Smooth muscle cell (in vitro differentiated cells): Measurements from ENCODE around the gene WBP4. TPM values are rescaled to one million over a fixed set of nuclear protein-coding genes. Genes with fewer than 3 reads are reported as not detected.

Experiments
- DNase-seq: peaks from one replicate; lab custom pipeline; 2025; ENCODE audit not compliant: unreplicated experiment; lab: John Stamatoyannopoulos, UW
- H2AFZ ChIP-seq: fragments of 200-600 bp; sonication (generic); 2 replicates; pipeline ENCODE4 v1.6.0; 2016; ENCODE audit warnings: antibody characterized with exemption, low read depth, mild to moderate bottlenecking
- H3F3A ChIP-seq: fragments of 200-600 bp; sonication (generic); 2 replicates; pipeline ENCODE4 v1.6.0; 2017; ENCODE audit warnings: antibody characterized with exemption, low read depth
- H3K27ac ChIP-seq: fragments of 200-600 bp; sonication (generic); 2 replicates; pipeline ENCODE4 v1.5.1; 2016; ENCODE audit warnings: low read depth, mild to moderate bottlenecking
- H3K27me3 ChIP-seq: fragments of 200-600 bp; sonication (generic); 2 replicates; pipeline ENCODE4 v1.6.1; 2016; ENCODE audit warnings: low read depth, mild to moderate bottlenecking
- H3K36me3 ChIP-seq: fragments of 200-600 bp; sonication (generic); 2 replicates; pipeline ENCODE4 v1.5.1; 2016; ENCODE audit warnings: low read depth
- H3K4me1 ChIP-seq: fragments of 200-600 bp; sonication (generic); 2 replicates; pipeline ENCODE4 v1.5.1; 2016; ENCODE audit warnings: low read depth
- H3K4me2 ChIP-seq: fragments of 200-600 bp; sonication (generic); 2 replicates; pipeline ENCODE4 v1.6.0; 2016; ENCODE audit warnings: mild to moderate bottlenecking
- H3K4me3 ChIP-seq: fragments of 200-600 bp; sonication (generic); 2 replicates; pipeline ENCODE4 v1.5.1; 2016; ENCODE audit warnings: mild to moderate bottlenecking
- H3K79me2 ChIP-seq: fragments of 200-600 bp; sonication (generic); 2 replicates; pipeline ENCODE4 v1.6.0; 2016; ENCODE audit warnings: low read depth, mild to moderate bottlenecking
- H3K9ac ChIP-seq: fragments of 200-600 bp; sonication (generic); 2 replicates; pipeline ENCODE4 v1.6.0; 2016; ENCODE audit warnings: low read depth
- H3K9me3 ChIP-seq: fragments of 200-600 bp; sonication (generic); replicated peaks from 2 replicates; pipeline ENCODE4 v1.5.1; 2016; ENCODE audit warnings: low read depth
- H4K20me1 ChIP-seq: fragments of 200-600 bp; sonication (generic); 2 replicates; pipeline ENCODE4 v1.6.0; 2016; ENCODE audit warnings: low read depth
- CTCF ChIP-seq: fragments of 200-600 bp; sonication (generic); IDR thresholded peaks from 2 replicates; pipeline ENCODE4 v1.5.1; 2017; ENCODE audit warnings: borderline replicate concordance, mild to moderate bottlenecking, antibody characterized with exemption; ENCODE audit not compliant: insufficient read depth, poor library complexity, severe bottlenecking
- WGBS: methylation state at CpG from one replicate; pipeline ENCODE4 v1.1.7; 2016; ENCODE audit warnings: low lambda C conversion rate; 5-methylcytosine and 5-hydroxymethylcytosine counted together
- polyA plus RNA-seq: library from polyadenylated mRNA; unstranded; fragments of >200 nt; fragmentation: Nextera tagmentation; extraction: Ambion mirVana; gene quantifications from 2 replicates; pipeline ENCODE4 v1.2.1, GENCODE V29; 2016
- total RNA-seq: library from RNA; depleted of rRNA; stranded (reverse); fragments of >200 nt; gene quantifications from 2 replicates; pipeline ENCODE4 v1.2.3, GENCODE V29; 2014

WBP4 gene
- total and polyA plus RNA-seq, 2 experiments from 2014 or later = 4.7 to 5.0 TPM

DNA sequence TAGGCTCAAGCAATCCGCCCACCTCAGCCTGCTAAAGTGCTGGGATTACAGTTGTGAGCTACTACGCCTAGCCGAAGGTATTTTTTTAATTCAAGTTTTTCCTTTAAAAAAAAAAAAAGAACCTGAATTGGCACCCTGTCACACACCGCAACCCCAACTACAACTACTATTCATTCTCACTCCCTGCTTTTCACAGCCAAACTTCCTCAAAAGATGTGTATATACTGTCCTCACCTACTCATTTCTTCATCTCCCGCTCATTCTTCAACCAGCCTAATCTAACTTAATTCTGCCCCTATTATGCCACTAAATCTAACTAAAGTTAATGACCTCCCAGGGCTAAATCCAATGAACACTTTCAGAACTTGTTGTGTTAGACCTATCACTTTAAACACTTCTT, 12.7 kb upstream of the WBP4 start:
- Histone ChIP-seq H3K36me3 (no peaks in the 10 kb centered on the region), H3K4me1 (no peaks in the 10 kb centered on the region), H3K27ac (no peak overlapping the region), H2AFZ (no peak overlapping the region), H3K4me2 (no peak overlapping the region), H3K79me2 (peaks cover 72% of the 10 kb centered on the region), H3K9ac (no peak overlapping the region), H3K9me3 (no peaks in the 10 kb centered on the region), H3F3A (no peaks in the 10 kb centered on the region), H4K20me1 (peaks cover 47% of the 10 kb centered on the region), H3K27me3 (no peaks in the 10 kb centered on the region), H3K4me3 (no peak overlapping the region)
- DNase-seq = no peak
- 97% methylated on average over 5 of the region's 5 CpGs for WGBS
- no peak for TF ChIP-seq CTCF

DNA sequence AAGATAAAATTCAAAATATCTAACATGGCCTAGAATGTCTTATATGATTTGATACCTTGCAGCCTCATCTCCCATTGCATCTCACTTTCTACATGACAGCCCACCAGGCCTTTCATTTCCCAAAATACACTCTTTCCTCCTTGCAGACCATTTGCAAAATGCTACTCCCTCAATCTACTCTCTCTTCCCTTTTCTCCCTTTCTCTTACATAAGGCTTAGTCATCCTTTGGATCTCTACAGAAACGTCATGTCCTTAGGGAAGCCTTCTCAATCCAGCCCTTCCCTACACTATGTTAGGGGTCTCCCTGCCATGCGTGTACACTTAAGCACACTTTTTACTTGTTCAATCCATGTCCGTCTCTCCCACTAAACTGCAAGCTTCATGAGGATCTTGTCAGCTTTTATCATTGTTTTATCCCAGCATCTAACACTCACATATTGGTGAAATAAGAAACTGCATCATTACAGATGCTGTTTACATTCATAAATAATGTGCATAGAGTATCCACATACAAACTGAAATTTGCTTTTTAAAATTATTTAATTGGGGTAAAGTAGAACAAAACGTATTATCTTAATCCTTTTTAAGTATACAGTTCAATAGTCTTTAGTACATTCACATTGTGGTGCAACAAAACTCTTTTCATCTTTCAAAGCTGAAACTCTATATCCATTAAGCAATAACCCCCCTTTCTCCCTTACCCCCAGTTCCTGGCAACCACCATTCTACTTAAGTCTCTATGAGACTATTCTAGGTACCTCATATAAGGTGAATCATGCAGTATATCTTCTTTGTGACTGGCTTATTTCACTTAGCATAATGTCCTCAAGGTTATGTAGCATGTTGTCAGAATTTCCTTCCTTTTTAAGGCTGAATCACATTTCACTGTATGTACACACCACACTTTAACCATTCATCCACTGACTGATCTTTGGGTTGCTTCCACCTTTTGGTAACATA, 11.5 kb upstream of the WBP4 start:
- no peaks in the 10 kb centered on the region for H3K9me3 ChIP-seq
- no peak overlapping the region for H2AFZ ChIP-seq
- H4K20me1 ChIP-seq = peaks cover 58% of the 10 kb centered on the region
- no peaks in the 10 kb centered on the region for H3F3A ChIP-seq
- 96% methylated on average over 4 of the region's 4 CpGs for WGBS
- no peak overlapping the region for H3K4me3 ChIP-seq
- H3K4me1 ChIP-seq = no peaks in the 10 kb centered on the region
- H3K4me2 ChIP-seq = no peak overlapping the region
- no peak for DNase-seq
- TF ChIP-seq CTCF = no peak
- H3K79me2 ChIP-seq = peaks cover 77% of the 10 kb centered on the region
- H3K27ac ChIP-seq = no peak overlapping the region
- H3K9ac ChIP-seq = no peak overlapping the region
- no peaks in the 10 kb centered on the region for H3K27me3 ChIP-seq
- no peaks in the 10 kb centered on the region for H3K36me3 ChIP-seq

GRCh38 chr13:41052441-41052840, 8.9 kb upstream of the WBP4 start:
- no peak for DNase-seq
- H3K27ac ChIP-seq = no peak overlapping the region

More at GRCh38 chr13:41052441-41052840, 8.9 kb upstream of the WBP4 start:
- no peaks in the 10 kb centered on the region for H3F3A ChIP-seq
- no peaks in the 10 kb centered on the region for H3K36me3 ChIP-seq
- H3K4me2 ChIP-seq = no peak overlapping the region
- WGBS = 81% methylated on average over 3 of the region's 3 CpGs
- H3K27me3 ChIP-seq = no peaks in the 10 kb centered on the region
- no peaks in the 10 kb centered on the region for H3K4me1 ChIP-seq
- H2AFZ ChIP-seq = no peak overlapping the region
- no peaks in the 10 kb centered on the region for H3K9me3 ChIP-seq
- H3K9ac ChIP-seq = no peak overlapping the region
- H3K4me3 ChIP-seq = no peak overlapping the region
- TF ChIP-seq CTCF = no peak
- peaks cover 93% of the 10 kb centered on the region for H3K79me2 ChIP-seq
- H4K20me1 ChIP-seq = peaks cover 85% of the 10 kb centered on the region
